ENCODE measurements around the gene PHB1.
"Not testable (repeated sequence)": the region's sequence is repeated elsewhere in the genome, so short reads cannot be mapped to it uniquely, and the experiment has no call there.

PHB1 gene

GRCh38 chr17:49397586-49397985 is 17.1 kb downstream of the PHB1 start:
- Histone ChIP-seq H3K27me3 (ENCODE audit: insufficient read depth, low read depth, severe bottlenecking) (no peaks in the 10 kb centered on the region), H3K9me3 (ENCODE audit: severe bottlenecking) (no peaks in the 10 kb centered on the region), H3K27ac (no peak overlapping the region), H3K4me3 (ENCODE audit: low read depth, low read length) (no peak overlapping the region), H3K36me3 (peaks cover 4% of the 10 kb centered on the region)
- TF ChIP-seq, protein P1, sequence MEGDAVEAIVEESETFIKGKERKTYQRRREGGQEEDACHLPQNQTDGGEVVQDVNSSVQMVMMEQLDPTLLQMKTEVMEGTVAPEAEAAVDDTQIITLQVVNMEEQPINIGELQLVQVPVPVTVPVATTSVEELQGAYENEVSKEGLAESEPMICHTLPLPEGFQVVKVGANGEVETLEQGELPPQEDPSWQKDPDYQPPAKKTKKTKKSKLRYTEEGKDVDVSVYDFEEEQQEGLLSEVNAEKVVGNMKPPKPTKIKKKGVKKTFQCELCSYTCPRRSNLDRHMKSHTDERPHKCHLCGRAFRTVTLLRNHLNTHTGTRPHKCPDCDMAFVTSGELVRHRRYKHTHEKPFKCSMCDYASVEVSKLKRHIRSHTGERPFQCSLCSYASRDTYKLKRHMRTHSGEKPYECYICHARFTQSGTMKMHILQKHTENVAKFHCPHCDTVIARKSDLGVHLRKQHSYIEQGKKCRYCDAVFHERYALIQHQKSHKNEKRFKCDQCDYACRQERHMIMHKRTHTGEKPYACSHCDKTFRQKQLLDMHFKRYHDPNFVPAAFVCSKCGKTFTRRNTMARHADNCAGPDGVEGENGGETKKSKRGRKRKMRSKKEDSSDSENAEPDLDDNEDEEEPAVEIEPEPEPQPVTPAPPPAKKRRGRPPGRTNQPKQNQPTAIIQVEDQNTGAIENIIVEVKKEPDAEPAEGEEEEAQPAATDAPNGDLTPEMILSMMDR (IDR thresholded peaks at IDR 0.05; ENCODE audit: low read depth, low read length), result no peak
- no peak for DNase-seq

DNA sequence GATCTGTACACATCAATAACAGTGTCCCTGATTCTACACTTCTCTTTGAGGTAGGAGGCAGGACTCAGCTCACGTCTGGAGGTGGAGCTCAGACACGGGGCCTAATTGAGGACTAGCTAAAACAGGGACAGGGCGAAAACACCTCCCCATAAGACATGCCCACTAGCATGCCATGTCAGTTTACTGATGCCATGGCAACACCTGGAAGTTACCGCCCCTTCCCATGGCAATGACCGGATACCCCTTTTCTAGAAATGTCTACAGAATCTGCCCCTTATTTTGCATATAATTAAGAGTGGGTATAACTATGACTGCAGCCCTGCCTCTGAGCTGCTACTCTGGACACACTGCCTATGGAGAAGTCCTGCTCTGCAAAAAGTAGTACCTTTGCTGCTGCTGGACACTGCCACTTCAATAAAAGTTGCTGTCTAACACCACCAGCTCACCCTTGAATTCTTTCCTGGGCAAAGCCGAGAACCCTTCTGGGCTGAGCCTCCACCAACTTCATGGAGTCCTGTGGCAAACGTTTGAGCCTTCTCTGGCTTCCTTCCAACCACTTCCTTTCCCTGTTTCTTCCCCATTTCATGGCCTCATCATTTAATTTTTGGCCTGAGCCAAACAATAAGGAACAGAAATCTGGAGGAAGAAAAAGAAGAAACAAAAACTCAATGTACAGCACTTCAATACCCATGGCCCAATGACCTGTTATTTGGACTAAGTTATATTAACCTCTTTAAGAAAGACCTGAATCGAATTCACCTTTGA is 21.0 kb downstream of the PHB1 start:
- Histone ChIP-seq H3K9me3 (ENCODE audit: severe bottlenecking) (no peaks in the 10 kb centered on the region), H3K36me3 (no peaks in the 10 kb centered on the region), H3K27me3 (ENCODE audit: insufficient read depth, low read depth, severe bottlenecking) (no peaks in the 10 kb centered on the region), H3K27ac (no peak overlapping the region), H3K4me3 (ENCODE audit: low read depth, low read length) (no peak overlapping the region)
- TF ChIP-seq, protein P1 (IDR thresholded peaks at IDR 0.05; ENCODE audit: low read depth, low read length), result no peak
- DNase-seq, result no peak

DNA sequence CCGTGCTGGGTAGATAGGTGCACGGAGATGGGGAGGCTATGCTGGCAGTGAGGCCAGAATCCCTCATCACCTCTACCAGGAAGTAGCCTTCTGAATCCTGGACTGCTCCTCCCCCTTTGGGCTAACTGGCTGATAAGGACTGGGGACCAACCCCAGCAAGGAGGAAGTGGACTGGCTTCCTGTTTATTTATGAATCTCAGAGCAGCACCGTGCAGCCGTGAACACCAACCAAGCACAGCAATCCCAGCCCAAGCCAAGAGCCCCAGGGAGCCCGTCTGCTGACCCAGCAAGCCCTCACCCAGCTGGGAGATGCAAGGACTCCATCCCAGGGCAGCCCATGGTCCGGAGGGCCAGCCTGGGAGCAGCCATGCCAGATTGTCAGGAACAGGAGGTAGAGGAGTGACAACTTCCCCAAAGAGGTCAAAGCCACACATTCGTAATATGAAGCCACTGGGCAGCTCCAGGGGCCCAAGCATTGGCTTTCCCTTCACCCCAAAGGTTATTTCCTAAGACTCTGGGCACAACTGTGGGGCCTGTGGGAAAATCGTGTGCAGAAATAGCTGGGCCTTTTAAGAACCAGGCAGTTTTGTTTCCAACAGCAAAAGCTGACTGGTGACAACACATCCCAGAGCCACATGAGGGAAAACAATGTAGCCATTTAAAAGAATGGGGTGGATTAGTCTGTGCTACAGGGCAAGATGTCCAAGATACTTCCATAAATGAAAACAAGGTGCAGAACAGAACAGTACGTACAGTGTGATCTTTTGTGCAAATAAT is 23.9 kb downstream of the PHB1 start:
- Histone ChIP-seq H3K9me3 (ENCODE audit: severe bottlenecking) (no peaks in the 10 kb centered on the region), H3K27me3 (ENCODE audit: insufficient read depth, low read depth, severe bottlenecking) (no peaks in the 10 kb centered on the region), H3K4me3 (ENCODE audit: low read depth, low read length) (no peak overlapping the region), H3K36me3 (no peaks in the 10 kb centered on the region), H3K27ac (no peak overlapping the region)
- DNase-seq, result no peak
- TF ChIP-seq, protein P1 (IDR thresholded peaks at IDR 0.05; ENCODE audit: low read depth, low read length), result no peak

DNA sequence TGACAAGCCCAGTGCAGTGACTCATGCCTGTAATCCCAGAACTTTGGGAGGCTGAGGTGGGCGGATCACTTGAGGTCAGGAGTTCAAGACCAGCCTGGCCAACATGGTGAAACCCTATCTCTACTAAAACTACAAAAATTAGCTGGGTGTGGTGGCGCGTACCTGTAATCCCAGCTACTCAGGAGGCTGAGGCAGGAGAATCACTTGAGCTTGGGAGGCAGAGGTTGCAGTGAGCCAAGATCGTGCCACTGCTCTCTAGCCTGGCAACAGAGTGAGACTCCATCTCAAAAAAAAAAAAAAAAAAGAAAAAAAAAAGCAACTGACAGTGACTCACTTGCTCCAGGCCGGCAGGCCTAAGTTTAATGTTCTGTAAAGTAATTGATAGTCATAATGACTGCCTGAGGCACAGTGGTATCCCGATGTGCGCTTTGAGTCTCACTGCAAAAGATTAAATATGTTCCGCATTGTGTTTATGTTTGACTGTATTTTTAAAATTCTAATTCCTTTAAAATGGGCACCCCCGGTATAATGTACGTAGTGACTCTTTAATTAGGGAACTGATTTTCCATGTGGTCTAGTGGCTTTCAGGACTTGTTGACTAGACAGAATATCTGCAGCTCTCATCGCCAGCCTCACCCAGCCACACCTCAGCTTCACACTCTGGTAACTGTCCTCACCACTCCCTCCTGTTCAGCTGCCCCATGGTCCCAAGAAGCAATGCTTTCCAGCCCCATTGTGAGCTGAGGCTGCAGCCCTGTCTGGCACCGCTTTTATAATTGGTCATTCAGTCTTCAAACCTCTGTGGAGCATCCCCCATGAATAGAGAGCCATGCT is 25.0 kb downstream of the PHB1 start:
- not testable (repeated sequence) for DNase-seq; H3K27ac ChIP-seq; H3K36me3 ChIP-seq; H3K27me3 ChIP-seq (ENCODE audit: insufficient read depth, low read depth, severe bottlenecking); H3K4me3 ChIP-seq (ENCODE audit: low read depth, low read length); H3K9me3 ChIP-seq (ENCODE audit: severe bottlenecking)

DNA sequence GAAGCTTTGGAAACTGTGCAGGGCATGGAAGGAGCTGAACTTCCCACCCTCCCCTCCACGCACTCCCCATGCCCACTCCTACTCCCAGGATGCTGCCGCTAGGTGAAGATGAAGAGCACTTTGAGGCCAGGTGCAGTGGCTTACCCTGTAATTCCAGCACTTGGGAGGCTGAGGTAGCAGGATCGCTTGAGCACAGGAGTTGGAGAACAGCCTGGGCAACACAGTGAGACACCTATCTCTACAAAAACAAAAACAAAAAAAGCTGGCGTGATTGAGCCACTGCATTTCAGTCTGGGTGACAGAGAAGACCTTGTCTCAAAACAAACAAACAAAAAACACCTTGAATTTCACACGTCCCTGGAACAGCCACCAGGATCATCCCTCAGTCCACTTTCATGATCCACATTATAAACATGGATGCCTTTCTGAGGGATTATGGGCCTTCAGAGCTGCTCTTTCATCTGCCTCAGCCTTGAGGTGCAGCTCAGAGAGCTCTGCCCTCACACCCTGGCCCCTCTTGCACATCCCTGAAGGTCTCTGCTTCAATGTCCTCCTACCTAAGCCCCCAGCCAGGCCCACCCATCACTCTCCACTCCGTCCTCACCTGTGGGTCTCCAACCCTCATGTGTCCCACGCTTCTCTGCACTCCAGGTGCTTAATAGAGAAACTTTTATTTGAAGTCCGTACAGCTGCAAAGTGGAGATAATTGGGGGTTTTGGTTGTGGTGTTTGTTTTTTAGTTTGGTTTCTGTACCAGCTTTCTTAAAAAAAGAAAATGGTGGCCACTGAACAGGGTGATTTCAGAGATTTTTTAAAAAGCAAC is 25.8 kb downstream of the PHB1 start:
- no peak for DNase-seq
- H3K27me3 ChIP-seq (ENCODE audit: insufficient read depth, low read depth, severe bottlenecking), result no peaks in the 10 kb centered on the region
- no peaks in the 10 kb centered on the region for H3K9me3 ChIP-seq (ENCODE audit: severe bottlenecking)
- no peaks in the 10 kb centered on the region for H3K36me3 ChIP-seq
- no peak overlapping the region for H3K4me3 ChIP-seq (ENCODE audit: low read depth, low read length)
- TF ChIP-seq, protein P1 (IDR thresholded peaks at IDR 0.05; ENCODE audit: low read depth, low read length), result no peak
- no peak overlapping the region for H3K27ac ChIP-seq

All from WERI-Rb-1 (cell line).